ENCODE measurements around the gene KRTAP29-1.

DNA sequence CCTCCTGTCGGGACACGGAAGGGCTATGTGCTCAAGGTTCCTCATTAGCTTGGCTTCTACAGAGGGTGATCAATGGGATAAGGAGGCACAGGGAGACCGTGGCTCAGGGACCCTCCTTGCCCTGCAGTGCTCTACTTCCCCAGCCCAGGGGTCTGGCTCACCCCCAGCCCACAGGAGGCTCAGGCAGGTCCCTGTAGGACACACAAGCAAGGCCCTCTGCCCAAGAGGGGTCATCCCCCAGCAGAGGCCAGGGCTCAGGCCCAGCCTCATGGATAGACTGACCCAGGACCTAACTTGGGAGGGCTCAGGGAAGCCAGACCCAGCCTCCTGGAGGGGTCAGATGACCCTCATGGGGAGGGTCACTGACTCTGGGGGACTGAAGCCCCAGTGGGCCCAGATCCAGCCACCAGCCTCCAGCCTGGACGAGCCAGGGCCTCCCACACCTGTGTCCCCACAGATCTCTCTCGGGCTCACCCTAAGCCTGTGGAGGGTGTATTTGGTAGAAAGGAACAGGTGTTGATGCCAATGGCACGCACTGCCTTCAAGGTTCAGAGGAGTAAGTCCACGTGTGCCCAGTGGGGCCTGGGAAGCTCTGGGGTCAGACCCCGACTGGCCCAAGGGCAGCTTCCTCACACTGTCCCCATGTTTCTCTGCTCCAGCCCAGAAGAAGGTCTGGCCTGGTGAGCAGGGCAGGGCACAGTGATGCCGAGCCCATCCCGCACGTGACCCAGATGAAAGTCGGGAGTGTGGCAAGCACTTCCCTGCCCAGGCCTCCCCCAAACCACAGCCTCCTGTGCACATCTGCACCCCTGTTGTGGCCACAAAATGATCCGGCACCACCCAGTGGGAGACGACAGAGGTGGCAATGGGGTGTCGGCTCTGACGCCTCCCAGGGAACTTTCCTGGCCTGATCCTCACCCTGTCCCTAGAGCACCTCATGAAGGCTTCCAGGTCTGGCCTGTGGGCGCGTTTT, 23.8 kb upstream of the KRTAP29-1 start:
- TF ChIP-seq, protein P1, sequence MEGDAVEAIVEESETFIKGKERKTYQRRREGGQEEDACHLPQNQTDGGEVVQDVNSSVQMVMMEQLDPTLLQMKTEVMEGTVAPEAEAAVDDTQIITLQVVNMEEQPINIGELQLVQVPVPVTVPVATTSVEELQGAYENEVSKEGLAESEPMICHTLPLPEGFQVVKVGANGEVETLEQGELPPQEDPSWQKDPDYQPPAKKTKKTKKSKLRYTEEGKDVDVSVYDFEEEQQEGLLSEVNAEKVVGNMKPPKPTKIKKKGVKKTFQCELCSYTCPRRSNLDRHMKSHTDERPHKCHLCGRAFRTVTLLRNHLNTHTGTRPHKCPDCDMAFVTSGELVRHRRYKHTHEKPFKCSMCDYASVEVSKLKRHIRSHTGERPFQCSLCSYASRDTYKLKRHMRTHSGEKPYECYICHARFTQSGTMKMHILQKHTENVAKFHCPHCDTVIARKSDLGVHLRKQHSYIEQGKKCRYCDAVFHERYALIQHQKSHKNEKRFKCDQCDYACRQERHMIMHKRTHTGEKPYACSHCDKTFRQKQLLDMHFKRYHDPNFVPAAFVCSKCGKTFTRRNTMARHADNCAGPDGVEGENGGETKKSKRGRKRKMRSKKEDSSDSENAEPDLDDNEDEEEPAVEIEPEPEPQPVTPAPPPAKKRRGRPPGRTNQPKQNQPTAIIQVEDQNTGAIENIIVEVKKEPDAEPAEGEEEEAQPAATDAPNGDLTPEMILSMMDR (IDR thresholded peaks at IDR 0.05) = no peak
- no peak for TF ChIP-seq POLR2A (IDR thresholded peaks at IDR 0.05)
